GM21723 (cell line): Measurements from ENCODE around the gene TCF20.
A peak's percentile ranks its signal among the peaks of the same experiment; 100 is the strongest.

Experiments used
- ATAC-seq: cut with Tn5 transposase; IDR thresholded peaks from one replicate; pipeline ENCODE4 v1.9.1; 2021; ENCODE audit warnings: mild to moderate bottlenecking, moderate library complexity; ENCODE audit not compliant: unreplicated experiment

TCF20 gene

GRCh38 chr22:42283278-42284201 lies 13.1 kb upstream of the TCF20 start:
- ATAC-seq = no peak

- no peak for ATAC-seq
These were observed 12.5 kb upstream of the TCF20 start for GRCh38 chr22:42282943-42283277.

GRCh38 chr22:42282252-42282942 lies 11.9 kb upstream of the TCF20 start:
- ATAC-seq = no peak

- ATAC-seq = no peak
These were observed 11.3 kb upstream of the TCF20 start for GRCh38 chr22:42281706-42282251.

GRCh38 chr22:42281284-42281683 lies 10.8 kb upstream of the TCF20 start:
- ATAC-seq = no peak

GRCh38 chr22:42280836-42281235 lies 10.4 kb upstream of the TCF20 start:
- no peak for ATAC-seq

- ATAC-seq = no peak
These were observed 9.7 kb upstream of the TCF20 start for GRCh38 chr22:42280140-42280539.

GRCh38 chr22:42279425-42280020 lies 9.1 kb upstream of the TCF20 start:
- ATAC-seq = no peak

- no peak for ATAC-seq
These were observed 7.7 kb upstream of the TCF20 start for GRCh38 chr22:42277988-42278776.

- ATAC-seq = no peak
These were observed 6.8 kb upstream of the TCF20 start for GRCh38 chr22:42277232-42277753.

GRCh38 chr22:42275970-42276369 lies 5.5 kb upstream of the TCF20 start:
- no peak for ATAC-seq

GRCh38 chr22:42275176-42275575 lies 4.7 kb upstream of the TCF20 start:
- ATAC-seq = no peak

- no peak for ATAC-seq
These were observed 3.5 kb upstream of the TCF20 start for GRCh38 chr22:42273855-42274451.

- ATAC-seq = no peak
These were observed 2.1 kb upstream of the TCF20 start for GRCh38 chr22:42272431-42272999.

- ATAC-seq = no peak
These were observed 1.5 kb upstream of the TCF20 start for GRCh38 chr22:42271906-42272305.

- no peak for ATAC-seq
These were observed 849 bp upstream of the TCF20 start for GRCh38 chr22:42271191-42271813.

- peak; percentile 36 for ATAC-seq
These were observed 310 bp downstream of the TCF20 start for GRCh38 chr22:42270176-42270509.

GRCh38 chr22:42269432-42270175 lies 849 bp downstream of the TCF20 start:
- ATAC-seq = peak; percentile 63
